T-cell (primary cell): ENCODE data around the gene PIP4K2A. TPM values are rescaled to one million over a fixed set of nuclear protein-coding genes. Genes with fewer than 3 reads are reported as not detected.

ENCODE experiments used
- ATAC-seq, 4 experiments: fragments of 200-7000 bp in 3 of 4; fragments of 150-1000 bp in 1 of 4; cut with Tn5 transposase; replicated peaks in 1 of 4; 1 replicate in 3 of 4; 2 replicates in 1 of 4; pipeline ENCODE4 v1.10.0; 2021; ENCODE audit warnings: moderate library complexity in 3 of 4, mild to moderate bottlenecking in 2 of 4, moderate number of reproducible peaks in 1 of 4
- CTCF ChIA-PET, 2 donors: fragments of 300-600 bp; sonication (Branson Sonifier 250); formaldehyde crosslinking; loops; one replicate each; lab custom pipeline; 2022; ENCODE audit warnings: antibody characterized with exemption in 2 of 2; lab: Charles Lee
- POLR2A ChIA-PET, 2 donors: fragments of 300-600 bp; sonication (Branson Sonifier 250); formaldehyde crosslinking; loops; one replicate each; lab custom pipeline; 2022; ENCODE audit warnings: antibody characterized with exemption in 2 of 2; lab: Charles Lee
- DNase-seq, 35 experiments: peaks; one replicate each; pipeline versions ENCODE4 v3.0.0 to v3.0.0-alpha.2; 2013 to 2023
- H3K27ac ChIP-seq: one replicate; pipeline ENCODE4 v1.5.1; 2013; ENCODE audit warnings: low read length
- H3K27me3 ChIP-seq, 2 experiments: replicated peaks in 1 of 2; 1 replicate in 1 of 2; 2 replicates in 1 of 2; pipeline versions ENCODE4 v1.6.1 to v1.7.0; 2013; ENCODE audit warnings: low read length in 1 of 2, mixed read lengths in 1 of 2; ENCODE audit not compliant: control insufficient read depth in 2 of 2, insufficient read depth in 2 of 2; ENCODE audit errors: extremely low read depth in 1 of 2
- H3K36me3 ChIP-seq, 2 donors: 1 replicate in 1 of 2; 2 replicates in 1 of 2; pipeline versions ENCODE4 v1.6.1 to v1.7.0; 2013; ENCODE audit warnings: low read length in 1 of 2; ENCODE audit not compliant: control insufficient read depth in 2 of 2, insufficient read depth in 1 of 2; ENCODE audit errors: extremely low read depth in 1 of 2
- H3K4me1 ChIP-seq, 2 experiments: 1 replicate in 1 of 2; 2 replicates in 1 of 2; pipeline versions ENCODE4 v1.6.1 to v1.7.0; 2013; ENCODE audit warnings: low read length in 2 of 2, mixed read lengths in 1 of 2; ENCODE audit not compliant: insufficient read depth in 2 of 2, control insufficient read depth in 1 of 2; ENCODE audit errors: extremely low read depth in 1 of 2
- H3K4me3 ChIP-seq, 2 donors: 1 replicate in 1 of 2; 2 replicates in 1 of 2; pipeline versions ENCODE4 v1.5.1 to v1.7.0; 2013; ENCODE audit warnings: mild to moderate bottlenecking in 2 of 2, low read length in 1 of 2, moderate library complexity in 1 of 2; ENCODE audit not compliant: control insufficient read depth in 1 of 2; ENCODE audit errors: extremely low read depth in 1 of 2
- H3K9me3 ChIP-seq: 2 replicates; pipeline ENCODE4 v1.7.0; 2013
- H3K27ac Mint-ChIP-seq, 2 donors: one replicate each; pipeline ENCODE4 v1.8.0; 2020 to 2021; ENCODE audit warnings: mild to moderate bottlenecking in 2 of 2, mixed read lengths in 2 of 2
- H3K27me3 Mint-ChIP-seq, 2 donors: one replicate each; pipeline ENCODE4 v1.8.0; 2021 to 2022; ENCODE audit warnings: mixed read lengths in 2 of 2
- H3K36me3 Mint-ChIP-seq: one replicate; pipeline ENCODE4 v1.8.0; 2021; ENCODE audit warnings: mixed read lengths
- H3K4me1 Mint-ChIP-seq, 3 donors: one replicate each; pipeline ENCODE4 v1.8.0; 2020 to 2022; ENCODE audit warnings: mixed read lengths in 3 of 3, mild to moderate bottlenecking in 1 of 3
- H3K4me3 Mint-ChIP-seq, 3 donors: one replicate each; pipeline ENCODE4 v1.8.0; 2020 to 2022; ENCODE audit warnings: mild to moderate bottlenecking in 3 of 3, mixed read lengths in 3 of 3, moderate library complexity in 3 of 3
- H3K9me3 Mint-ChIP-seq, 3 donors: one replicate each; pipeline ENCODE4 v1.8.0; 2020 to 2022; ENCODE audit warnings: mixed read lengths in 3 of 3
- WGBS: methylation state at CpG from one replicate; pipeline ENCODE4 v1.1.5; 2013; ENCODE audit warnings: missing lambda C conversion rate; ENCODE audit not compliant: insufficient coverage; 5-methylcytosine and 5-hydroxymethylcytosine counted together
- total RNA-seq, 35 experiments: library from RNA in 6 of 35; stranded (reverse) in 6 of 35; fragments of 120-200 nt in 1 of 35; gene quantifications; one replicate each; pipeline versions ENCODE4 v1.2.1 to v1.2.4 and lab custom pipeline; 2013 to 2026

PIP4K2A gene
- total RNA-seq, 5 donors from 2014 or later (not counting 1 experiment from before 2014, with no cell fraction given) = 129 to 238 (median 160) TPM

DNA sequence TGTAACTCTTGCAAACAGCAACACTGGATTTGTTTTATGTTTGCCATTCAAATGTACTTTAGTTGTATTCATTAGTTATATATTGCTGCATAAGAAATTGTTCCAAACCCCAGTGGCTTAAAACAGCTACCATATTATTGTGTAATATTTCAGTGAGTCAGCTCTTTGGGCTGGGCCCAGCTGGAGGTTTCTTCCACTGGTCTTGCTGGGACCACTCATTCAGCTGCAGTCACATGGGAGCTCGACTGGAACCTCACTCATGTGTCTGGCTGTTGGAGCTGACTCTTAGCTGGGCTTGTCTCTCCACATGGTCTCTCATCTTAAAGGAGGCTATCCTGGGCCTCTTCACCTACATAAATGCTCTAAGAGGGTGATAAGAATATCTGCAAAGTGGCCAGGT, 23.2 kb upstream of the PIP4K2A start:
- DNase-seq (no peak), ATAC-seq (no peak)
- CTCF ChIA-PET = interaction anchor here in 1 of 2 donors (0.6 kb wide), 1 partner anchor 906 kb away, joined by 3 read pairs; no protein-coding TSS in a partner anchor
- 100% methylated on average over 1 of the region's 1 CpG for WGBS
- Histone ChIP-seq H3K4me3 (no peak overlapping the region), H3K9me3 (no peaks in the 10 kb centered on the region), H3K4me1 (no peaks in the 10 kb centered on the region), H3K27me3 (peaks cover 0 to 3% of the 10 kb centered on the region in 2 experiments), H3K36me3 (no peaks in the 10 kb centered on the region), H3K27ac (no peak overlapping the region)
- no peaks in the 10 kb centered on the region for H3K4me1 Mint-ChIP-seq
- H3K36me3 Mint-ChIP-seq = peaks cover 6% of the 10 kb centered on the region
- no peak overlapping the region for H3K27ac Mint-ChIP-seq
- H3K27me3 Mint-ChIP-seq = peaks cover 0 to 4% of the 10 kb centered on the region in 2 donors
- H3K4me3 Mint-ChIP-seq = no peak overlapping the region
- H3K9me3 Mint-ChIP-seq = peaks cover 0 to 3% (median 0%) of the 10 kb centered on the region in 3 donors
- POLR2A ChIA-PET = no interaction called here

DNA sequence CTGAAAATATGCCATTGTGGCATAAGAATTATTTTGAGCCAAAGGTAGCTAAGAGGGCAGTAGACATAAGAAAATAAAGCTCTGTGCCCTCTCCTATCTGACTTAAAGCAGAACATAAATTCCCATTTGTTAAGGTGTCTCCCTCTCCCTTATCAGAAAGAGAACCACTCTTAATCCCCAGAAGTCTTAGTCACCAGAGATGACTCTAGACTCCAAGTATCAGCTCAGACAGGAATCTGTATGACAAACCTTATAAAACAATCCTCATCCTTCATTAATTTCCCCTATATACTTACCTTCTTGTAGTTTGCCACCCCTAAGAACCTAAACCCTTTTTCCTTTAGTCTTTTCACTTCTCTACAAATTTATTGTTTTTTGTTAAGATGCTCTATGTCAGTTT, 21.8 kb upstream of the PIP4K2A start:
- Histone ChIP-seq H3K27ac (no peak overlapping the region), H3K36me3 (no peaks in the 10 kb centered on the region), H3K9me3 (no peaks in the 10 kb centered on the region), H3K27me3 (peaks cover 0 to 3% of the 10 kb centered on the region in 2 experiments), H3K4me3 (no peak overlapping the region), H3K4me1 (no peaks in the 10 kb centered on the region)
- H3K4me3 Mint-ChIP-seq = no peak overlapping the region
- POLR2A ChIA-PET = no interaction called here
- H3K27ac Mint-ChIP-seq = no peak overlapping the region
- H3K9me3 Mint-ChIP-seq = peaks cover 0 to 3% (median 0%) of the 10 kb centered on the region in 3 donors
- H3K27me3 Mint-ChIP-seq = peaks cover 0 to 4% of the 10 kb centered on the region in 2 donors
- no peaks in the 10 kb centered on the region for H3K4me1 Mint-ChIP-seq
- ATAC-seq = no peak
- peaks cover 6% of the 10 kb centered on the region for H3K36me3 Mint-ChIP-seq
- DNase-seq = no peak
- CTCF ChIA-PET = no interaction called here

DNA sequence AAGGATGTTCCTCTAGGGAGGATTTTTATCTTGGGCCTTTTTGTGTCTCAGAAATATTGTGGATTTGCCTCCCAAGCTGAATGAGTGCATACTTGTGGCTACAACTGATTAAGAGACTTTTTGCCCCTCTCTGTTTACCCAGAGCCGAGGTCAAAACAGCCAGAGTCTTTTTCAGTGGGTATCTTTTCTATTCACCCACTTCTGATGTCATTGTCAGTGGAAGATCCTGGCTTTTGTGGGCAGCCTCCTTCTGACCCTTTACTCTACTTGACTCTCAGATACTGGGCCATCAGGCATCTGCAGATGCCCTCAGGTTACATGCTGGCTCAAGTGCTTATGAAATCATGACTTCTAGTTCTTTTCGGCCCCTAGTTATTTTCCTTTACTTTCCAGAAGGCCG, 19.6 kb upstream of the PIP4K2A start:
- peaks cover 0 to 3% of the 10 kb centered on the region in 2 experiments for H3K27me3 ChIP-seq
- no peak overlapping the region for H3K27ac Mint-ChIP-seq
- H3K9me3 ChIP-seq = no peaks in the 10 kb centered on the region
- no peak overlapping the region for H3K4me3 ChIP-seq
- no peaks in the 10 kb centered on the region for H3K9me3 Mint-ChIP-seq
- peaks cover 0 to 4% of the 10 kb centered on the region in 2 donors for H3K27me3 Mint-ChIP-seq
- no peaks in the 10 kb centered on the region for H3K36me3 ChIP-seq
- ChIA-PET POLR2A (no interaction called here), CTCF (no interaction called here)
- H3K4me1 ChIP-seq = no peaks in the 10 kb centered on the region
- H3K4me3 Mint-ChIP-seq = no peak overlapping the region
- no peak overlapping the region for H3K27ac ChIP-seq
- peaks cover 3% of the 10 kb centered on the region for H3K36me3 Mint-ChIP-seq
- 100% methylated on average over 1 of the region's 3 CpGs for WGBS
- H3K4me1 Mint-ChIP-seq = no peaks in the 10 kb centered on the region
- DNase-seq = no peak
- ATAC-seq = no peak

DNA sequence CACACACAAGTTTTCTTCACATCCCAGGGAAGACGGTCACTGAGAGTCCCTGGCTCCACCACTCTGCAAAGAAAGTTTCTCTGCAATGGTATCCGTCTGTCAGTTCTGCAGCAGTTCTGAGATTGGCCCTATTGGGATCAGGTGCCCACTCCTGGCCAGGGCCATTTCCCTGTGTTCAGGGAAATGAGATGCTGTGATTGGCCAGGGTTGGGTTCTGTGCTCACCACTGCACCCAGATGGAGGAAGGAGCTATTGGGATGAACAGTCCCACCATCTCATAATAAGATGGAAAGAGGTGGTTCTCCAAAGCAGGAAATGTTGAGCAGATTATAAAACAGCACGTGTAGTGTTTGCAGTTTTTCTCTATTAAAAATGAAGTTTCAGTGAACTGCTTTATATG, 13.3 kb upstream of the PIP4K2A start:
- H3K27ac ChIP-seq = no peak overlapping the region
- H3K4me3 ChIP-seq = no peak overlapping the region
- no peak for ATAC-seq
- peaks cover 0 to 2% of the 10 kb centered on the region in 2 experiments for H3K4me1 ChIP-seq
- ChIA-PET CTCF (no interaction called here), POLR2A (no interaction called here)
- Mint-ChIP-seq H3K9me3 (no peaks in the 10 kb centered on the region), H3K4me1 (peaks cover 14 to 20% (median 17%) of the 10 kb centered on the region in 3 donors), H3K36me3 (no peaks in the 10 kb centered on the region), H3K27me3 (no peaks in the 10 kb centered on the region), H3K27ac (no peak overlapping the region), H3K4me3 (no peak overlapping the region)
- H3K36me3 ChIP-seq = no peaks in the 10 kb centered on the region
- H3K9me3 ChIP-seq = no peaks in the 10 kb centered on the region
- 90% methylated on average over 2 of the region's 3 CpGs for WGBS
- DNase-seq = no peak
- no peaks in the 10 kb centered on the region for H3K27me3 ChIP-seq

DNA sequence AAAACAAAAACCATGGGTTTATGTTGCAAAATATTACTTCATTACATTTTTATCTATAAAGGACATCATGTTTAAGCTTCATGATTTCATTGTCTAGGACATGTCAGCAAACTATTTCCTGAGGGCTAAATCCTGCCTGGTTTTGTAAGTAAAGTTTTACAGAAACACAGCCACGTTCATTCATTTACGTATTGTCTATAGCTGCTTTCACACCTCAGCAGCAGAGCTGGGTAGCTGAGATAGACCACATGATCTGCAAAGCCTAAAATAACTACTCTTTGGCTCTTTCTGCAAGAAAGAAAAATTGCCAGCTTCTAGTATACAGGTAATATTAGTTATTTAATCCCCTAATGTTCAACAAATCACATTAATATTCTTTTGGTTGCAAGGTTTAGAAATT, 12.7 kb upstream of the PIP4K2A start:
- H3K36me3 ChIP-seq = no peaks in the 10 kb centered on the region
- no peaks in the 10 kb centered on the region for H3K27me3 Mint-ChIP-seq
- POLR2A ChIA-PET = interaction anchor here (0.5 to 0.6 kb wide), 4 partner anchors 28 to 238 kb away, joined by 3 to 5 read pairs (median 3); no protein-coding TSS in a partner anchor
- no peaks in the 10 kb centered on the region for H3K9me3 Mint-ChIP-seq
- H3K4me3 ChIP-seq = no peak overlapping the region
- no peak overlapping the region for H3K27ac ChIP-seq
- H3K36me3 Mint-ChIP-seq = no peaks in the 10 kb centered on the region
- no peak overlapping the region for H3K4me3 Mint-ChIP-seq
- DNase-seq (no peak), ATAC-seq (no peak)
- no peak overlapping the region for H3K27ac Mint-ChIP-seq
- WGBS = 60% methylated on average over 1 of the region's 2 CpGs
- H3K4me1 Mint-ChIP-seq = peaks cover 14 to 22% (median 18%) of the 10 kb centered on the region in 3 donors
- CTCF ChIA-PET = no interaction called here
- H3K4me1 ChIP-seq = peaks cover 0 to 2% of the 10 kb centered on the region in 2 experiments
- H3K27me3 ChIP-seq = no peaks in the 10 kb centered on the region
- H3K9me3 ChIP-seq = no peaks in the 10 kb centered on the region

DNA sequence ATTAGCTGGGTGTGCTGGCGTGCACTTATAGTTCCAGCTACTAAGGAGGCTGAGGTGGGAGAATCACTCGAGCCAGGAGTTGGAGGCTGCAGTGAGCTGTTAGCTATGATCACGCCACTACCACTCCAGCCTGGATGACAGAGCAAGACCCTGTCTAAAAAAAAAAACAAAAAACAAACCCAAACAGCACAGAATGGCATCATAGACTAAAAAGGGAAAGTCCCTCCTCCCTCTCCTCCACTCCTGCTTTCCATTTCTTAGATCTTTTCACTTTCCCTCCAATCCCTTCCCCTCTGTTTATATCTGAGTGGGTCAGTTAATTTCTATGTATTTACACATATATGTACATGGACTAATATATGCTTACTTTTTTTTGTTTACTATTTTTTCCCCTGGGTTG, 10.4 kb upstream of the PIP4K2A start:
- Histone ChIP-seq H3K36me3 (no peaks in the 10 kb centered on the region), H3K9me3 (no peaks in the 10 kb centered on the region), H3K27me3 (no peaks in the 10 kb centered on the region), H3K27ac (no peak overlapping the region), H3K4me1 (peaks cover 2 to 3% of the 10 kb centered on the region in 2 experiments), H3K4me3 (no peak overlapping the region)
- Mint-ChIP-seq H3K27ac (no peak overlapping the region), H3K4me1 (peaks cover 14 to 27% (median 20%) of the 10 kb centered on the region in 3 donors), H3K9me3 (no peaks in the 10 kb centered on the region), H3K4me3 (no peak overlapping the region), H3K27me3 (no peaks in the 10 kb centered on the region), H3K36me3 (no peaks in the 10 kb centered on the region)
- POLR2A ChIA-PET = no interaction called here
- no CpG with 5 or more reads among the region's 3 CpGs for WGBS
- ATAC-seq = no peak
- CTCF ChIA-PET = interaction anchor here in 1 of 2 donors (0.5 to 0.6 kb wide), 2 partner anchors 55 to 86 kb away, joined by 3 read pairs; no protein-coding TSS in a partner anchor
- no peak for DNase-seq
